ENCODE results near the gene MAP3K13.

MAP3K13 gene

GRCh38 chr3:185521349-185522138 lies 158.6 kb downstream of the MAP3K13 start:
- DNase-seq, result no peak

GRCh38 chr3:185526349-185526951 lies 163.5 kb downstream of the MAP3K13 start:
- no peak for DNase-seq

- DNase-seq, result no peak
Observed at GRCh38 chr3:185527364-185527763, 164.4 kb downstream of the MAP3K13 start.

DNA sequence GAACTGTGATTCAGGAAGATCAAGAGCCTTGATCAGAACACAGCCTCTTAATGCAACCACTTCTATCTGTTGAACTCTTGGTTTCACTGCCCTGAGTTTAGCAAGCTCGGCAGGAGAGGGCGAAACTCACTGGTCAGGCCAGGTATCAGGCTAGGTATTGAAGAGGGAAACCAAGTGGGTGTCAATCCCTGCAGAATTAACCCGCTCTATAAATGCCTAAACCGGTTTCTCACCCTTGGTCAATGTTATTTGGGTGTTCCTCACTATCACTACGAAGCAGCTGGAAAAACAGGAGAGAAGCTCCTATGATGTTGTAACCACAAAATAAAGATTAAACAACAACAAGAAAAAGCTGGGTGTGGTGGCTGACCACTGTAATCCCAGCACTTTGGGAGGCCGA lies 165.6 kb downstream of the MAP3K13 start:
- peak; percentile 12 for DNase-seq

DNA sequence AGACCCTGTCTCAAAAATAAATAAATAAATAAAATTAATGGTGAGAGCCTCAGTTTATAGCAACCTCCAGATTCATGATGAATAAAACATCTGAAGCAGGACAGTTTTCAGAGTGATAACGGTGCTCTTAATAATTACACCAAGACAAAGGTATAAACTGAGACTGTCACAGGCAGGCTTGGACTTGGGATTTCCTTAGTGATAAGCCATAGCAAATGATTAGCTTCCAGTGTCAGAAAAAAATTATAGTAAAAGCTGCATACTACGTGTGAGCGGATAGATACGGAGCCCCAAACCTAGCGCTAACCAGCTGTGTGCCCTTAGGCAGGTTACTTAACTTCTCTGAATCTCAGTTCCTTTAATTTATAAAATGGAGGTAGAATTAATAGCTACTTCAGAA lies 167.9 kb downstream of the MAP3K13 start:
- DNase-seq, result no peak

GRCh38 chr3:185532901-185533300 lies 170.0 kb downstream of the MAP3K13 start:
- DNase-seq, result no peak

GRCh38 chr3:185534511-185534910 lies 171.6 kb downstream of the MAP3K13 start:
- DNase-seq, result no peak

GRCh38 chr3:185537369-185537970 lies 174.5 kb downstream of the MAP3K13 start:
- DNase-seq, result peak; percentile 82

Measured in RPMI8226 (cell line).